ELF-1 (cell line): ENCODE data around the gene NTN3.
A peak's percentile ranks its signal among the peaks of the same experiment; 100 is the strongest.

Source experiments
- DNase-seq: peaks from one replicate; pipeline ENCODE4 v3.0.0-alpha.2; 2016; ENCODE audit warnings: low read depth, low spot score

The NTN3 gene

GRCh38 chr16:2466667-2467527, 4.2 kb upstream of the NTN3 start:
- peak; percentile 9 for DNase-seq

- DNase-seq, result peak; percentile 51
Observed at GRCh38 chr16:2467528-2468232, 3.4 kb upstream of the NTN3 start.

GRCh38 chr16:2468233-2468724, 2.8 kb upstream of the NTN3 start:
- peak; percentile 37 for DNase-seq

GRCh38 chr16:2468725-2469398, 2.2 kb upstream of the NTN3 start:
- DNase-seq, result peak; percentile 22

GRCh38 chr16:2469399-2470233, 1.5 kb upstream of the NTN3 start:
- DNase-seq, result no peak

- DNase-seq, result no peak
Observed at GRCh38 chr16:2470234-2470601, 879 bp upstream of the NTN3 start.

GRCh38 chr16:2470603-2471015, 488 bp upstream of the NTN3 start:
- DNase-seq, result peak; percentile 23

- DNase-seq, result peak; percentile 23
Observed at GRCh38 chr16:2471653-2472487, 773 bp downstream of the NTN3 start.

- DNase-seq, result no peak
Observed at GRCh38 chr16:2472488-2472864, 1.4 kb downstream of the NTN3 start.

- DNase-seq, result peak; percentile 14
Observed at GRCh38 chr16:2472885-2473445, 1.9 kb downstream of the NTN3 start.

- peak; percentile 17 for DNase-seq
Observed at GRCh38 chr16:2473446-2473926, 2.4 kb downstream of the NTN3 start.

GRCh38 chr16:2473999-2474876, 3.1 kb downstream of the NTN3 start:
- DNase-seq, result peak; percentile 44

- peak; percentile 83 for DNase-seq
Observed at GRCh38 chr16:2474877-2475412, 3.8 kb downstream of the NTN3 start, which contains the start of gene TBC1D24. Gene TBC1D24, plus strand, starts transcription at chr16:2475127. Its CDS starts 21,022 bp downstream, at chr16:2496149.

GRCh38 chr16:2475413-2476344, 4.6 kb downstream of the NTN3 start:
- DNase-seq, result peak; percentile 27

GRCh38 chr16:2476345-2476720, 5.2 kb downstream of the NTN3 start:
- no peak for DNase-seq

- no peak for DNase-seq
Observed at GRCh38 chr16:2476741-2477140, 5.6 kb downstream of the NTN3 start.

GRCh38 chr16:2477327-2477726, 6.2 kb downstream of the NTN3 start:
- DNase-seq, result no peak
